Endothelial cell of umbilical vein (primary cell): Measurements from ENCODE around the gene TNFRSF21.

Source experiments
- CTCF ChIP-seq, 2 donors: IDR thresholded peaks; 1 replicate in 1 of 2; 2 replicates in 1 of 2; pipeline ENCODE4 v1.5.1; 2011; ENCODE audit warnings: low read length in 2 of 2, mild to moderate bottlenecking in 2 of 2, moderate library complexity in 2 of 2, control low read depth in 1 of 2, inconsistent platforms in 1 of 2, low read depth in 1 of 2; ENCODE audit not compliant: insufficient read depth in 1 of 2; ENCODE audit errors: extremely low read depth in 1 of 2
- EZH2 ChIP-seq: IDR thresholded peaks from 2 replicates; pipeline ENCODE4 v1.6.1; 2012; ENCODE audit warnings: borderline replicate concordance, low read depth, mild to moderate bottlenecking, moderate library complexity, low read length, inconsistent platforms; ENCODE audit not compliant: severe bottlenecking
- FOS ChIP-seq: IDR thresholded peaks from 2 replicates; pipeline ENCODE4 v1.6.1; 2011; ENCODE audit warnings: mild to moderate bottlenecking, low read length, moderate library complexity, borderline replicate concordance; ENCODE audit not compliant: insufficient read depth
- JUN ChIP-seq: IDR thresholded peaks from 2 replicates; pipeline ENCODE4 v1.6.1; 2011; ENCODE audit warnings: borderline replicate concordance, low read depth; ENCODE audit not compliant: insufficient read length, insufficient read depth
- POLR2A ChIP-seq: IDR thresholded peaks from 2 replicates; pipeline ENCODE4 v1.6.1; 2012; ENCODE audit warnings: low read depth, mild to moderate bottlenecking, control low read depth, low read length
- POLR2AphosphoS5 ChIP-seq: IDR thresholded peaks from 2 replicates; pipeline ENCODE4 v1.6.1; 2012; ENCODE audit warnings: low read depth, mild to moderate bottlenecking, control low read depth, low read length, moderate library complexity; ENCODE audit not compliant: insufficient read depth
- TF ChIP-seq, protein P1 (sequence below): IDR thresholded peaks from 2 replicates; pipeline ENCODE4 v1.6.1; 2011; ENCODE audit not compliant: insufficient read depth, insufficient read length

DNA sequence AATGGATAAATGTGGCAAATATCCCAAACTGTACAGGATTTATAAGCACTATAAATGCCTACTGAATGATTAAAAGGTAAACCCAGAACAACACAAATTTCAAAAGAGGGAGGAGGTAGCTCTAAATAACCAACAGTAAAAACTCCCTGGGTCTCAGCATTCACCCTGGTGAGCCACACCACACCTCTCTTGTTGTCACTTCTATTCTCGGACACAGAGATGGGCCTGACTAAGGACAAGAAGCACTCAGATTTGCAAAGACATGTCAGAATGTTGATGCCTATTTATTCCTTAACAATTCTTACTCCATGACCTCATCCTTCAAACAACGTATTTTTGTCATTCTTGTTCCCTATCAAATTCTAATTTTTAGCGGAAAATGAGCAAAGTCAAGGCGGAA is 14.7 kb downstream of the TNFRSF21 start:
- no peak for TF ChIP-seq CTCF (IDR thresholded peaks at IDR 0.05; ENCODE audit: extremely low read depth in 1 of 2, insufficient read depth in 1 of 2, low read depth in 1 of 2, low read length in 2 of 2)
- TF ChIP-seq FOS = no peak
- TF ChIP-seq JUN = no peak
- TF ChIP-seq POLR2A = no peak
- no peak for TF ChIP-seq EZH2
- TF ChIP-seq POLR2AphosphoS5 = no peak
- TF ChIP-seq, protein P1, sequence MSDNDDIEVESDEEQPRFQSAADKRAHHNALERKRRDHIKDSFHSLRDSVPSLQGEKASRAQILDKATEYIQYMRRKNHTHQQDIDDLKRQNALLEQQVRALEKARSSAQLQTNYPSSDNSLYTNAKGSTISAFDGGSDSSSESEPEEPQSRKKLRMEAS = no peak
